Gastroesophageal sphincter (tissue), 4 donors: Measurements from ENCODE around the gene CFAP157. TPM values are rescaled to one million over a fixed set of nuclear protein-coding genes. Genes with fewer than 3 reads are reported as not detected.

Source experiments
- ATAC-seq: fragments of 150-250 bp; one replicate; pipeline ENCODE4 v1.9.1; 2016; ENCODE audit warnings: mild to moderate bottlenecking, moderate library complexity
- H3K27ac ChIP-seq, 4 donors: fragments of 200-600 bp; sonication (generic) in 3 of 4; 1 replicate in 3 of 4; 2 replicates in 1 of 4; pipeline ENCODE4 v1.5.1; 2016 to 2019
- H3K27me3 ChIP-seq: fragments of 200-600 bp; sonication (generic); one replicate; pipeline ENCODE4 v1.5.1; 2019
- H3K36me3 ChIP-seq, 2 donors: fragments of 200-600 bp; sonication (generic); one replicate each; pipeline ENCODE4 v1.5.1; 2019; ENCODE audit warnings: control low read depth in 1 of 2
- H3K4me1 ChIP-seq, 3 donors: fragments of 200-600 bp; sonication (generic); 1 replicate in 2 of 3; 2 replicates in 1 of 3; pipeline ENCODE4 v1.5.1; 2016 to 2019; ENCODE audit warnings: control low read depth in 2 of 3
- H3K4me3 ChIP-seq, 2 donors: fragments of 200-600 bp; sonication (generic); one replicate each; pipeline ENCODE4 v1.5.1; 2019; ENCODE audit warnings: mild to moderate bottlenecking in 1 of 2, moderate library complexity in 1 of 2
- H3K9me3 ChIP-seq, 3 donors: fragments of 200-600 bp; sonication (generic); one replicate each; pipeline ENCODE4 v1.5.1; 2017 to 2019; ENCODE audit warnings: control low read depth in 2 of 3
- CTCF ChIP-seq, 4 experiments: fragments of 200-600 bp in 2 of 4; fragments of 450-650 bp in 2 of 4; sonication (generic) in 1 of 4; IDR thresholded peaks; one replicate each; pipeline ENCODE4 v1.5.1; 2017 to 2019; ENCODE audit warnings: antibody characterized with exemption in 4 of 4, mild to moderate bottlenecking in 2 of 4, moderate library complexity in 2 of 4
- EP300 ChIP-seq: sonication (generic); formaldehyde crosslinking; IDR thresholded peaks from one replicate; pipeline ENCODE4 v1.6.1; 2017; ENCODE audit warnings: antibody characterized with exemption, mild to moderate bottlenecking
- POLR2A ChIP-seq, 2 donors: fragments of 450-650 bp; IDR thresholded peaks; one replicate each; pipeline ENCODE4 v1.6.1; 2017; ENCODE audit warnings: antibody characterized with exemption in 2 of 2, mild to moderate bottlenecking in 2 of 2, moderate library complexity in 1 of 2
- POLR2AphosphoS5 ChIP-seq: sonication (generic); formaldehyde crosslinking; IDR thresholded peaks from one replicate; pipeline ENCODE4 v1.6.1; 2017; ENCODE audit warnings: antibody characterized with exemption
- WGBS, 2 donors: methylation state at CpG; one replicate each; pipeline ENCODE4 v1.1.5; 2018; ENCODE audit warnings: low coverage in 1 of 2; 5-methylcytosine and 5-hydroxymethylcytosine counted together
- total RNA-seq, 4 donors: library from RNA; depleted of rRNA; stranded (reverse); fragments of >200 nt; gene quantifications; one replicate each; pipeline ENCODE4 v1.1.0, GENCODE V29; 2016

Gene CFAP157
- total RNA-seq, 4 donors from 2014 or later: 0.31 TPM; not detected in 3

- Histone ChIP-seq H3K27ac (no peak overlapping the region), H3K27me3 (peaks cover 76% of the 10 kb centered on the region)
Observed at GRCh38 chr9:127758843-127759242, 52.1 kb downstream of the CFAP157 start.

GRCh38 chr9:127761061-127761460 lies 54.3 kb downstream of the CFAP157 start:
- peak overlapping the region in 2 of 4 donors; percentile 61 to 69 for H3K27ac ChIP-seq
- H3K27me3 ChIP-seq: peaks cover 66% of the 10 kb centered on the region
- TF ChIP-seq POLR2A (IDR thresholded peaks at IDR 0.05): no peak
- no peak for TF ChIP-seq POLR2AphosphoS5
- no peak for TF ChIP-seq EP300
- TF ChIP-seq CTCF (IDR thresholded peaks at IDR 0.05): no peak
- no peaks in the 10 kb centered on the region for H3K36me3 ChIP-seq
- no peak for ATAC-seq
- 100% methylated on average over 1 of the region's 5 CpGs; no CpG with 5 or more reads in 1 of the 2 donors for WGBS, 2 donors
- H3K4me3 ChIP-seq: peak overlapping the region in 1 of 2 donors; percentile 16
- H3K9me3 ChIP-seq: no peaks in the 10 kb centered on the region
- H3K4me1 ChIP-seq: peaks cover 0 to 24% (median 0%) of the 10 kb centered on the region in 3 donors

More at GRCh38 chr9:127758843-127759242, 52.1 kb downstream of the CFAP157 start:
- TF ChIP-seq POLR2A (IDR thresholded peaks at IDR 0.05): no peak
- 89% methylated on average over 3 of the region's 5 CpGs; no CpG with 5 or more reads in 1 of the 2 donors for WGBS, 2 donors
- Histone ChIP-seq H3K4me3 (no peak overlapping the region), H3K4me1 (peaks cover 0 to 41% (median 11%) of the 10 kb centered on the region in 3 donors), H3K36me3 (peaks cover 0 to 3% of the 10 kb centered on the region in 2 donors), H3K9me3 (no peaks in the 10 kb centered on the region)
- no peak for ATAC-seq

GRCh38 chr9:127761491-127761956 lies 54.7 kb downstream of the CFAP157 start:
- Histone ChIP-seq H3K36me3 (no peaks in the 10 kb centered on the region), H3K27ac (peak overlapping the region in 3 of 4 donors; percentile 61 to 69 (median 68)), H3K4me1 (peaks cover 0 to 29% (median 0%) of the 10 kb centered on the region in 3 donors), H3K27me3 (peaks cover 61% of the 10 kb centered on the region), H3K9me3 (no peaks in the 10 kb centered on the region), H3K4me3 (peak overlapping the region in 1 of 2 donors; percentile 16)
- 38 to 55% methylated on average over 2 of the region's 5 CpGs for WGBS, 2 donors
- TF ChIP-seq POLR2A (IDR thresholded peaks at IDR 0.05): no peak
- no peak for TF ChIP-seq POLR2AphosphoS5
- TF ChIP-seq CTCF (IDR thresholded peaks at IDR 0.05): no peak
- no peak for TF ChIP-seq EP300
- no peak for ATAC-seq

- Histone ChIP-seq H3K9me3 (no peaks in the 10 kb centered on the region), H3K27ac (peak overlapping the region in 3 of 4 donors; percentile 61 to 74 (median 69)), H3K27me3 (peaks cover 59% of the 10 kb centered on the region), H3K4me1 (peaks cover 0 to 36% (median 0%) of the 10 kb centered on the region in 3 donors), H3K36me3 (no peaks in the 10 kb centered on the region), H3K4me3 (peak overlapping the region in 1 of 2 donors; percentile 16)
- peak; percentile 72 for ATAC-seq
- 26 to 30% methylated on average over 6 to 8 of the region's 16 CpGs for WGBS, 2 donors
- TF ChIP-seq POLR2A (IDR thresholded peaks at IDR 0.05) (no peak), POLR2AphosphoS5 (peak; percentile 18), CTCF (IDR thresholded peaks at IDR 0.05) (no peak)
Observed at GRCh38 chr9:127762111-127762676, 55.4 kb downstream of the CFAP157 start.

GRCh38 chr9:127763918-127764384 lies 57.2 kb downstream of the CFAP157 start:
- H3K4me1 ChIP-seq: peaks cover 0 to 49% (median 0%) of the 10 kb centered on the region in 3 donors
- H3K27me3 ChIP-seq: peaks cover 58% of the 10 kb centered on the region
- no peaks in the 10 kb centered on the region for H3K36me3 ChIP-seq
- no peaks in the 10 kb centered on the region for H3K9me3 ChIP-seq
- H3K27ac ChIP-seq: peak overlapping the region in 3 of 4 donors; percentile 61 to 74 (median 69)
- H3K4me3 ChIP-seq: no peak overlapping the region
- TF ChIP-seq EP300: no peak
- peak in 2 of 4 experiments; percentile 4 to 47 for TF ChIP-seq CTCF (IDR thresholded peaks at IDR 0.05)
- TF ChIP-seq POLR2AphosphoS5: peak; percentile 48
- peak; percentile 73 for ATAC-seq
- WGBS, 2 donors: 50 to 52% methylated on average over 1 to 3 of the region's 7 CpGs
